AG10803 (cell line): Measurements from ENCODE around the gene ST8SIA1.
"Not testable (repeated sequence)": the region's sequence is repeated elsewhere in the genome, so short reads cannot be mapped to it uniquely, and the experiment has no call there.

ENCODE experiments used
- DNase-seq: peaks from one replicate; pipeline ENCODE4 v3.0.0; 2010; ENCODE audit warnings: low read depth
- H3K4me3 ChIP-seq: 2 replicates; pipeline ENCODE4 v1.5.1; 2011; ENCODE audit warnings: mild to moderate bottlenecking, low read length, control low read depth
- CTCF ChIP-seq: conservative IDR thresholded peaks from 2 replicates; pipeline ENCODE4 v1.5.1; 2011; ENCODE audit warnings: mild to moderate bottlenecking, low read length, control low read depth, inconsistent platforms

Gene ST8SIA1

DNA sequence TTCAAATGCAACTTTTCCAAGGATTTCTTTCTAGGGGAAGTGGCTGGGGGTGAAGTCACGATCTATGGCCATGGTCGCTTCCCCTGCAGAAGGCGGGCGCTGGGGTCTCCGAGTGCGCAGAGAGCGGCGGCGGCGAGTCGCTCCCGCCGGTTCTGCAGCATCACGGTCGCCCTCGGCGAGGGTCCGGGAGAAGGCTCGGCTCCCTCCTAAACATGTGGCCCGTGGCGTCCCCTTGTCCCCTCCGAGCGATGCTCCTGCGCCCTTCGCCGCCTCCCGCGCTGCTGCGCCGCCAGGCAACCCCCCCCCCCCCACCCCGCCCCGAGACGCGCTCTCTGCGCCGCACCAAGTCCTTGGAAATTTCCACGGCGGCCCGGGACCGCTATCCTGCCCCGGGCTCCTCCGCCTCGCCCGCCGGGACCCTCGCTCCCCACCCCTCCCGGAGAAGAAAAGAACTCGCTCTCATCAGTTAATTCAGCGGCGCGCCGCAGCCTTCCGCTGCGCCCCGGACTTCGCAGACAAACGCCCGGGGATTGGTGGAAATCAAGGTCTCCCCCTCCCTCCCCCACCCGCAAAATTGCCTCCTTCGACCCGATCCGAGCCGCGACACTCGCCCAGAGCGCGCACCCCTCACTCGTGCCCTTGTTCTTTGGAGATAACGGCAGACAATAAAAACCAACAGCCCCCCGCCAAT lies at the start of gene ST8SIA1:
ST8SIA1 (minus strand) TSS at position 298 of the 691 bp plus-strand sequence. CDS start 475 bp downstream, outside the sequence.
- DNase-seq = peak; percentile 15
- H3K4me3 ChIP-seq = peak within 1 kb of the TSS; percentile 66
- no peak for TF ChIP-seq CTCF

GRCh38 chr12:22380031-22380430 lies 45.5 kb upstream of the ST8SIA1 start:
- no peak for DNase-seq
- no peak overlapping the region for H3K4me3 ChIP-seq
- no peak for TF ChIP-seq CTCF

DNA sequence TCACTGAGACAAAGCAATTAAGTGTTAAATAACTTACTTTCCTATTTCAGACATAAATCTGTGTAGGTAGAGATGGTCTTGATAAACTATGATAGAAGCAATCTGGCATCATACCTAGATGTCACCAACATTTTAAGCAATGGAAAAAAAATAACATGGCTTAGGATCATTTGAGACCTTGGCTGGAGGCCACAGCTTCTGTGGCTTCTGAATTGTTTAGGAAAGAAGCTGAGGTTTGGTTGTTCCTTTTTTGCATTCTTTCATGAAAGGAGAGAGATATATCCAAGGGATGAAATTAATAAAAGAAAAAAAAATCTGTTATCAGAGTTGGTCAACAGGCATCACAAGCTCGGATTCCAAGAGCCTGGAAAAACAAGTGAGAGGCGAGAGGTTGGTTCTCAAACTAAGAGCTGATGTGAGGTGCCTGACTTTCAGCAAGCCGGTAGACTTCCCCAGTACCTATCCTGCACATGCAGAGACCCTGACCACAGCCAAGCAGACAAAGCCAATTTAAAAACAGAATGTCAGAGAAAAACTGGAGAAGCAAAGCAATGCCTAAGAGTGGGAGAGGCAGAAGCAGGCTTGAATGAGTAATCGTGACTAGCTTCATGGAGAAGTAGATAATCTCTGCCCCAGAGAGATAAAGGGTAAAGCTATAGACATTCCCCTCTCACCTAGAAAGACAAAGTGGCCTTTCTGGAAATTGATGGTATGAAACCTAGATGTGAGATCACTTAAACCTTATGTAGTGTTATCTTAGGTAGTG lies 43.4 kb upstream of the ST8SIA1 start:
- DNase-seq = no peak
- H3K4me3 ChIP-seq = no peak overlapping the region
- TF ChIP-seq CTCF = no peak

DNA sequence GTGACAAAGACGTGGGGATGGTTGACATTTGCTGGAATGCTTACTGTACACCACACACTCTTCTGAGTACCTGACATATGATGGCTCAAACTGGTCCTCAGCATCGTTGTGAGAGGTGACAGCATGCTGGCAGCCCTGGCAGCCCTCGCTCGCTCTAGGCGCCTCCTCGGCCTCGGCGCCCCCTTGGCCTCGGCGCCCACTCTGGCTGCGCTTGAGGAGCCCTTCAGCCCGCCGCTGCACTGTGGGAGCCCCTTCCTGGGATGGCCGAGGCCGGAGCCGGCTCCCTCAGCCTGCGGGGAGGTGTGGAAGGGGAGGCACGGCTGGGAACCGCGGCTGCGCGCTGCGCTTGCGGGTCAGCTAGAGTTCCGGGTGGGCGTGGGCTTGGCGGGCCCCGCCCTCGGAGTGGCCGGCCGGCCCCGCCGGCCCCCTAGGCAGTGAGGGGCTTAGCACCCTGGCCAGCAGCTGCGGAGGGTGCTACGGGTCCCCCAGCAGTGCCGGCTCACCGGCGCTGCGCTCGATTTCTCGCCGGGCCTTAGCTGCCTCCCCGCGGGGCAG lies 42.2 kb upstream of the ST8SIA1 start:
- not testable (repeated sequence) for DNase-seq, H3K4me3 ChIP-seq

DNA sequence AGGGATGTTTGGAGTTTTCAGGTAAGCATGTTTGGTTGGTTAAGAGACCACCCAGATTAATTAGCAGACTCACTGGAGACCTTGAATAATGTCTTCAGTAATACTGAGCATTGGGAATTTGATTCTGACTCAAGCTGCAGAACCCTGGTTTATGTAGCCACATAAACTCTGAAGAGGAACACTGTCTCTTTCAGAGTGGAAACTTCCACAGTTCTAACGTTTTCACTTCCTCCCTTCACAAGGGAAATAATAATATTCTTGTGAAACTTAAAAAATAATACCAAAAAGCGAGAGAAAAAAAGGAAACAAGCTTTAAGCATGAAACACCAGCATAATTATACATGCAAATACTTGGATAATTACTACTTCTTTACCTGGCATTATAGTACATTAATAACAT lies 40.0 kb upstream of the ST8SIA1 start:
- TF ChIP-seq CTCF = no peak
- no peak overlapping the region for H3K4me3 ChIP-seq
- DNase-seq = no peak

GRCh38 chr12:22372277-22372837 lies 37.9 kb upstream of the ST8SIA1 start:
- no peak for DNase-seq
- TF ChIP-seq CTCF = no peak
- H3K4me3 ChIP-seq = no peak overlapping the region

DNA sequence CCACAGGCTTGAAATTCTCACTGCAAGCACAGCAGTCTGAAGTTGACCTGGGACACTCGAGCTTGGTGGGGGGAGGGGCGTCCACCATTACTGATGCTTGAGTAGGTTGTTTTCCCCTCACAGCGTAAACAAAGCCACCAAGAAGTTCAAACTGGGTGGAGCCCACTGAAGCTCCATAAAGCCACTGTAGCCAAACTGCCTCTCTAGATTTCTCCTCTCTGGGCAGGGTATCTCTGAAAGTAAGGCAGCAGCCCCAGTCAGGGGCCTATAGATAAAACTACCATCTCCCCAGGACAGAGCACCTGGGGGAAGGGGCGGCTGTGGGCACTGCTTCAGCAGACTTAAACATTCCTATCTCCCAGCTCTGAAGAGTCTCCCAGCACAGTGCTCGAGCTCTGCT lies 31.7 kb upstream of the ST8SIA1 start:
- no peak overlapping the region for H3K4me3 ChIP-seq
- no peak for DNase-seq
- TF ChIP-seq CTCF = no peak
